Smooth muscle cell of the brain vasculature (primary cell): ENCODE measurements around the gene GAB3.
"Not testable (repeated sequence)": the region's sequence is repeated elsewhere in the genome, so short reads cannot be mapped to it uniquely, and the experiment has no call there.

Experiments
- DNase-seq: peaks from one replicate; pipeline ENCODE4 v3.0.0-alpha.2; 2012; ENCODE audit warnings: low read depth, low spot score

The GAB3 gene

DNA sequence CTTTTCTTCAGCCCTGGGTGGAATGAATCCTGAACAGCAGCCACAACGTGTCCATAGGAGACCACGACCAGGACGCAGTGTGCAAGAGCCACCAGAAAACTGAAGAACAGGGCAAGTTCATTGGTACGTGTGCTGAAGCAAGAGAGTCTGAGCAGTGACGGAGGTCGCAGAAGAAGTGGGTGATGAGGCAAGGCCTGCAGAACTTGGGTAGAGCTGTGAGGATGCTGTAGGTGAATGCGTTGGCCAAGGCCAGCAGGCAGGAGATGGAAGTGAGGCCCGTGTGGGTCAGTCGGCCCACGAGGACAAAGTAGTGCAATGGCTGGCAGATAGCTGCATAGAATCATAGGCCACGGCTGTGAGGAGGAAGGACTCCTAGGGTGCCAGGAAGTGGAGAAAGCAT, 91.9 kb downstream of the GAB3 start:
- DNase-seq: no peak

GRCh38 chrX:154658187-154658586, 92.7 kb downstream of the GAB3 start:
- no peak for DNase-seq

DNA sequence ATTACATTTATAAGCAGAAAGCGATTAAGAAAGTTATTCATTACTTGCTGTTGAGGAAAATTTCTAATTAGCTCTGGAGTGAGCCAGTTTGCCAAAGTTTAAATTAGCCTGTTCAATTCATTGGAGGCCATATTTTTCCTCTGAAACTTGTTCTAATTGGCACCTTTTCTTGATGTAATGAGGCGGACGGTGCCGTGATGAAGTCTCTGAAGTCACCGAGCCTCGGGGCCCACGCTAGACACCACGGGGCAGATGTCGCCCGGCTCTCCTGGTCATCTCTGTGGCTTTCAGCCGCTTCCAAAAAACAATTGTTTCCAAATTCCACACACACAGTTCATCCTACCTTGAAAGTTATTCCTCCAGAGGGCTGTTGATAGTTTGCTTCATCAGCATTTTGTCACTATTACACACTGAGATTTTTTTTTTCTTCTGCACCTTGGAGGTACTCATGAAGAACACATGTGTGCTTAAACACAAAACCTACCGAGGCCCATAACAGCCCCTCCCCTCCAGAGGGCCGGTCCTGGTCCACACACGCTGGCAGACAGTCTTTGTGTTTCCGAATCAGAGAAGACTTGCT, 93.6 kb downstream of the GAB3 start:
- DNase-seq: no peak

- DNase-seq: no peak
These were observed 95.1 kb downstream of the GAB3 start for GRCh38 chrX:154655786-154656185.

DNA sequence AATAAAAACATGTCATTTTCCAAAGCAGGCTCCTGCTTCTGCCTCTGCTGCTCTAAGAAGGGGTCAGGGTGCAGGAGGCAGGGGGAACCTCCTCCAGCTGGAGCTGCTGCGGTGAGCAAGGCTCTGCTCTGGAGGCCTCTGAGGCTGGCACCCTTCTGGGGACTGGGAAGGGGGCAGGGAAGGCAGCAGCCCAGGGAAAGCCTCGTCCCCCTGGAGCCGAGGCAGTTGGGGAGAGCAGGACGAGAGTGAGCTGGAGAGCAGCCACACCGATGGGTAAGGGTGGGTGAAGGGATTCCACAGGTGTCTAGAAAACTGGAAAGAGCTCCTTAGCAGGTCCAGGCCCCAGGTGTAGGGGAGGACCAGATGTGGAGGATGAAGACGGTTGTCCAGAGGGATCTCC, 95.5 kb downstream of the GAB3 start:
- no peak for DNase-seq

DNA sequence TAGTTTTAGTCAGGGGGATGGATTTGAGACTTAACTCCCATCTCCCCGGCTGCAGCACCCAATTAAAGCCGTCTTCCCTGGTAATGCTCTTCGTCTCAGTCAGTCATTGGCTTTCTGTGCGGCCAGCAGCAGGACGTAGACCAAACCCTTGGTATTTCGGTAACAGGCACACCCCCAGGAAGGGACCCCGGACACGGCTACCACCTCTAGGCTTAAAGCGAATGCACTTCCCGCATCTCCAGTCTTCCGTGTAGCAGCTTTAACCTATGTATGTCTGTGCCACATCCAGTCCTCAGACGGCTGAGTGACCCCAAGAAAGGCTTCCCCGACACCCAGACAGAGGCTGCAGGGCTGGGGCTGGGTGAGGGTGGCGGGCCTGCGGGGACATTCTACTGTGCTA, 96.0 kb downstream of the GAB3 start:
- DNase-seq: no peak

- no peak for DNase-seq
These were observed 96.5 kb downstream of the GAB3 start for GRCh38 chrX:154654372-154654771.

GRCh38 chrX:154653413-154653812, 97.5 kb downstream of the GAB3 start, which contains the start of gene CTAG2:
TSS of gene CTAG2 (minus strand) at chrX:154653579. CDS start at chrX:154653515, 64 bp downstream.
- not testable (repeated sequence) for DNase-seq

DNA sequence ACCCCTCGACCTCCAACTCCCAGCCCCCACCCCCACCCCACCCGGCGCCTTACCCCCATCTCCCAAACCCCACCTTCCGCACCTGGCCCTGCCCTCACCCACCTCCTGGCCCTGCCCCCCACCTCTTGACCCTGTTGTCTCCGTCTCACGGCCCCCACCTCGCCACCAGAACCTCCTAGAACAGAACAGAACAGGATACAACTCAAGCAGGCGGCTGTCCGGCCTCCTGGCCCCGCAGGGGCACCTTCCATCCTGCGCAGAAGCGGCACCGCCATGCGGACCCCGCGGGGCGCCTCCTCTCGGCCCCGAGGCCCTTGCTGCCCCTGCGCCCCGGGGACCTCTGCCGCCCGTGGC, 97.9 kb downstream of the GAB3 start:
- no peak for DNase-seq

DNA sequence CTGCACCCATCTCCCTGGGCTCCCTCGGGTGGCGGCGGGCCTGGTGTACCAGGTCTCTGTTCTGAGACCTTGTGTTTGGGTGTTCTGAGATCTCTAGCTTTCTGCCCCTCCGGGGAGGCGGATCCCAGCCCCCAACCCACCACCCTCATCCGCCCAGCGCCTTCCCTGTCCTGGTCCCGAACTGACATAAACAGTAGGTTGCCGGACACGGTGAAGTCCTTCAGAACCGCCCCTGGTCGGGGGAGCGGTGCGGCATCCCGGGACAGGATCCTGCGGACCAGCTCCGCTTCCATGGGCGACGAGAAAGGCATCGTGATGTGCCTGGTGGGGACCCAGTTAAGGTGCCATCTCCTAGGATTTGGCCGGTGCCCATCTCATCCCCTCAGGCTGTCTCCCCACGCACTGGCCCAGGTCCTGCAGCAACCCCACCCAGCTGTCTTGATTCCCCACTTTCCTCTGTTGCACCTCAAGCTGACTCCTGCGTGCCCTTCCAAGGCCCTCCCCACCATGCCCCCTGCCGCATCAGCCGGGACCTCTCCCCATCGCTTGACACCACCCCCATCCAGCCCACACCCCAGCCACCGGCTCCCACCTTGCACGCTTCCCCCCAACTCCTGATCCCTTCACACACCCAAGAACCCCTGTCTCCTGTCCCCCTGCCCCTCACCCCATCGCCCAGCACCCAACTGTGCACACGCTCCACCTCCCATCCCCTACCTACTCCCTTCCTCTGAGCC, 98.4 kb downstream of the GAB3 start:
- DNase-seq: no peak

GRCh38 chrX:154650221-154650510, 100.7 kb downstream of the GAB3 start:
- no peak for DNase-seq

GRCh38 chrX:154649503-154650220, 101.2 kb downstream of the GAB3 start:
- DNase-seq: no peak

GRCh38 chrX:154648931-154649330, 101.9 kb downstream of the GAB3 start:
- DNase-seq: no peak

GRCh38 chrX:154645745-154646378, 105.0 kb downstream of the GAB3 start:
- DNase-seq: not testable (repeated sequence)

GRCh38 chrX:154643708-154644107, 107.2 kb downstream of the GAB3 start:
- not testable (repeated sequence) for DNase-seq

GRCh38 chrX:154641740-154642139, 109.1 kb downstream of the GAB3 start:
- not testable (repeated sequence) for DNase-seq

- DNase-seq: not testable (repeated sequence)
These were observed 117.2 kb downstream of the GAB3 start for GRCh38 chrX:154633661-154634060.

DNA sequence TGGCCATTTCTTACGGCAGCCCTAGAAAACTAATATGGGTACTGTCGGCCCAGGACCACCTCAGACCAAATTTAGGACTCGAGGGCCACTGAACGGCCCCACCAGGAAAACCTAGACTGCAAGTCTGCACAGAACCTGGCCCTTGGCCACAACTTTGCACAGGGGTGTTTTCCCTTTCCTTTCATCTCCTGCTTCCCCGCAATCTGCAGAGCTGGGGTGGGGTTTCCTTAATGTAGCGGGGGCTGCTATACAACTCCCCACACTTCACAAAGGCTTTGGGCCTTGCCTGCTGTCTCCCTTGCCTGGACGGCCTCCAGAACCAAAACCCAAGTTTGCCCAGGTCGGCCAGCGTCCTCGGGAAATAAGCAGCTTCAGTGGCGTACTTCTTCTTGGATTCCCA, 119.9 kb downstream of the GAB3 start:
- not testable (repeated sequence) for DNase-seq

- DNase-seq: not testable (repeated sequence)
These were observed 121.9 kb downstream of the GAB3 start for GRCh38 chrX:154628960-154629359.
